ENCODE measurements around the gene INSYN2B.

DNA sequence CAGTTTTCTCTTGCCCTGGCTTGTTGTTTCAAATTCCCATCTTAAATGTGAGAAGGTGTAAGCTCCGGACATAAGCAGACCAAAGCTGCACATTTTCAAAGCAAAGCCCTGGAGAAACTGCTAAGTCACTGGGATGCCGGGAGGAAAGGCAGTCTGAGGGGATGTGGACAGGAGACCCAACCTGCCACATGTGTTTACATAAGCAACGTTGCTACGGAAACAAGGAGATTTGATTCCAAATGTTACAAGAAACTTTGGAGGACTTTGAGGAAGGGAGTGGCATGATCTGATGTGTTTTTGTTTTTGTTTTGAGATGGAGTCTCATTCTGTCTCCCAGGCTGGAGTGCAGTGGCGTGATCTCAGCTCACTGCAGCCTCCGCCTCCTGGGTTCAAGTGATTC lies 25.7 kb upstream of the INSYN2B start:
- TF ChIP-seq, protein P1, sequence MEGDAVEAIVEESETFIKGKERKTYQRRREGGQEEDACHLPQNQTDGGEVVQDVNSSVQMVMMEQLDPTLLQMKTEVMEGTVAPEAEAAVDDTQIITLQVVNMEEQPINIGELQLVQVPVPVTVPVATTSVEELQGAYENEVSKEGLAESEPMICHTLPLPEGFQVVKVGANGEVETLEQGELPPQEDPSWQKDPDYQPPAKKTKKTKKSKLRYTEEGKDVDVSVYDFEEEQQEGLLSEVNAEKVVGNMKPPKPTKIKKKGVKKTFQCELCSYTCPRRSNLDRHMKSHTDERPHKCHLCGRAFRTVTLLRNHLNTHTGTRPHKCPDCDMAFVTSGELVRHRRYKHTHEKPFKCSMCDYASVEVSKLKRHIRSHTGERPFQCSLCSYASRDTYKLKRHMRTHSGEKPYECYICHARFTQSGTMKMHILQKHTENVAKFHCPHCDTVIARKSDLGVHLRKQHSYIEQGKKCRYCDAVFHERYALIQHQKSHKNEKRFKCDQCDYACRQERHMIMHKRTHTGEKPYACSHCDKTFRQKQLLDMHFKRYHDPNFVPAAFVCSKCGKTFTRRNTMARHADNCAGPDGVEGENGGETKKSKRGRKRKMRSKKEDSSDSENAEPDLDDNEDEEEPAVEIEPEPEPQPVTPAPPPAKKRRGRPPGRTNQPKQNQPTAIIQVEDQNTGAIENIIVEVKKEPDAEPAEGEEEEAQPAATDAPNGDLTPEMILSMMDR (IDR thresholded peaks at IDR 0.05; ENCODE audit: insufficient read depth, low read length): no peak
- TF ChIP-seq POLR2AphosphoS5 (IDR thresholded peaks at IDR 0.05; ENCODE audit: low read depth) (no peak), SPI1 (IDR thresholded peaks at IDR 0.05; ENCODE audit: borderline replicate concordance, low read depth) (no peak)

Measured in HL-60 (cell line).